ENCODE data around the gene TMC3.

DNA sequence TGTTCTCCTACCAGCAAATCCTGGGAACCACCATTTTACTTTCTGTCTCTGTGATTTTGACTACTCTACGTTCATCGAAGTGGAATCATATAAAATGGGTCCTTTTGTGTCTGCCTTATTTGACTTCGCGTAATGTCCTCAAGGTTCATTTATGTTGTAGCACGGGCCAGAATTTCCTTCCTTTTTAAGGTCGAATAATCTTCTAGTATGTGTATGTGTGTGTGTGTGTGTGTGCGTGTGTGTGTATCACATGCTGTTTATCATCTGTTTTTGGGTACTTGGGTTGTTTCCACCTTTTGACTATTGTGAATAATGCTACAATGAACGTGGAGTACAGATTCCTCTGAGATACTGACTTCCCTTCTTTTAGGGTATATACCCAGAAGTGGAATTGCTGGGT is 85.4 kb downstream of the TMC3 start:
- TF ChIP-seq POLR2A (IDR thresholded peaks at IDR 0.05; ENCODE audit: low read depth, low read length) (no peak), POLR2AphosphoS5 (IDR thresholded peaks at IDR 0.05; ENCODE audit: low read depth, low read length) (no peak), TAF1 (IDR thresholded peaks at IDR 0.05; ENCODE audit: borderline replicate concordance, low read depth, low read length) (no peak)

Data from GM12892 (cell line).